Heart left ventricle (tissue), 16 donors: ENCODE measurements around the gene GNAT3. TPM values are rescaled to one million over a fixed set of nuclear protein-coding genes. Genes with fewer than 3 reads are reported as not detected.
A peak's percentile ranks its signal among the peaks of the same experiment; 100 is the strongest.

Experiments
- ATAC-seq, 4 donors: fragments of 200-7000 bp; cut with Tn5 transposase; one replicate each; pipeline ENCODE4 v1.9.1; 2020 to 2022; ENCODE audit warnings: moderate library complexity in 4 of 4, mild to moderate bottlenecking in 3 of 4, moderate number of reproducible peaks in 1 of 4
- DNase-seq, 5 donors: peaks; one replicate each; pipeline ENCODE4 v3.0.0-alpha.2; 2020
- H3K27ac ChIP-seq, 12 donors: fragments of 200-600 bp; sonication (generic) in 4 of 12; one replicate each; pipeline versions ENCODE4 v1.5.0 to v1.8.0; 2016 to 2022; ENCODE audit warnings: mild to moderate bottlenecking in 2 of 12
- H3K27me3 ChIP-seq, 9 donors: fragments of 200-600 bp; sonication (generic) in 2 of 9; one replicate each; pipeline versions ENCODE4 v1.5.1 to v1.8.0; 2016 to 2022; ENCODE audit warnings: mild to moderate bottlenecking in 3 of 9
- H3K36me3 ChIP-seq, 9 donors: fragments of 200-600 bp; sonication (generic) in 2 of 9; one replicate each; pipeline versions ENCODE4 v1.5.0 to v1.8.0; 2018 to 2022; ENCODE audit warnings: mild to moderate bottlenecking in 2 of 9
- H3K4me1 ChIP-seq, 12 donors: fragments of 200-600 bp; sonication (generic) in 4 of 12; one replicate each; pipeline versions ENCODE4 v1.5.0 to v1.8.0; 2016 to 2022; ENCODE audit warnings: mild to moderate bottlenecking in 3 of 12
- H3K4me3 ChIP-seq, 12 donors: fragments of 200-600 bp; sonication (generic) in 4 of 12; one replicate each; pipeline versions ENCODE4 v1.5.0 to v1.8.0; 2017 to 2022; ENCODE audit warnings: mild to moderate bottlenecking in 9 of 12, moderate library complexity in 4 of 12
- H3K9me3 ChIP-seq, 12 donors: fragments of 200-600 bp; sonication (generic) in 4 of 12; one replicate each; pipeline versions ENCODE4 v1.5.0 to v1.8.0; 2016 to 2022; ENCODE audit warnings: mild to moderate bottlenecking in 1 of 12
- POLR2A ChIP-seq, 2 donors: fragments of 450-650 bp; IDR thresholded peaks; one replicate each; pipeline ENCODE4 v1.6.1; 2017; ENCODE audit warnings: antibody characterized with exemption in 2 of 2, mild to moderate bottlenecking in 2 of 2, moderate library complexity in 2 of 2
- whole genome bisulfite sequencing, 4 donors: extraction: QIAGEN DNeasy Blood & Tissue Kit in 2 of 4; methylation state at CpG; one replicate each; pipeline versions ENCODE4 v1.1.5 to v1.1.7; 2013 to 2018; 5-methylcytosine and 5-hydroxymethylcytosine counted together
- intact Hi-C, 10 donors: fragments of 100-400 bp; cut with DNase I; formaldehyde crosslinking; loops; one replicate each; pipeline versions ENCODE4 v1.11.1 to v1.14.2; 2022
- long read RNA-seq, 3 donors: library from polyadenylated mRNA; unstranded; transcript quantifications; one replicate each; pipeline ENCODE4 v2.0.0, GENCODE V29; 2020 to 2021
- polyA plus RNA-seq, 2 donors: library from polyadenylated mRNA; stranded (reverse); fragments of 200-250 nt; gene quantifications; one replicate each; pipeline ENCODE4 v1.2.3, GENCODE V29; 2013
- total RNA-seq, 9 donors: library from RNA; depleted of rRNA in 2 of 9; stranded (reverse); fragments of >200 nt in 2 of 9; fragmentation: NEBNext Ultra II Directional in 3 of 9; extraction: Animal tissue kit (Norgen Biotek cat#: 25700) in 3 of 9; gene quantifications; one replicate each; pipeline versions ENCODE4 v1.1.0 to v1.2.4, GENCODE V29; 2016 to 2023
- TF ChIP-seq, protein P1 (sequence below), 12 donors: fragments of 200-600 bp; sonication (generic) in 4 of 12; IDR thresholded peaks; one replicate each; pipeline versions ENCODE4 v1.5.0 to v1.8.0; 2018 to 2022; ENCODE audit warnings: antibody characterized with exemption in 12 of 12, mild to moderate bottlenecking in 5 of 12
- donor health status: ischemic (EF 13 %, LVEDD 7.1; RV severe dilation, severe dysfunction).
- donor health status: healthy with polysubstance abuse.
- donor health status: DM: no; HTN: yes; CAD: no.
- donor health status: DM: no; HTN: no; CAD: no.
- donor health status: ischemic (EF 25% LVEDD 6.9; RV normal size, moderate dysfunction).
- donor health status: ischemic (EF 25% LVEDD 5.7; RV mildly dilated, moderate dysfunction).
- donor health status: healthy.
- donor health status: DM: yes; HTN: yes; CAD: no.
- donor health status: ischemic (EF 35%, LVEDD 5.7; RV mildly dilated, moderate dysfunction).
- donor health status: nonischemic (EF 11% LVEDD 7.7; RV severe dilation, severe dysfunction).
- donor health status: DM: yes; HTN: yes; CAD: no.
- donor health status: PGD.
- donor health status: ischemic (EF 29% LVEDD 5.4; RV normal size, mild dysfunction).
- donor health status: nonischemic (EF 23%, LVEDD 6.1; RV moderate dilation, normal function).

The GNAT3 gene
- total RNA-seq = not detected
- polyA plus RNA-seq = not detected
- long read RNA-seq, donor 1 = 0 reads
- long read RNA-seq, donor 2 = 0 reads
- long read RNA-seq, donor 3 = 0 reads

DNA sequence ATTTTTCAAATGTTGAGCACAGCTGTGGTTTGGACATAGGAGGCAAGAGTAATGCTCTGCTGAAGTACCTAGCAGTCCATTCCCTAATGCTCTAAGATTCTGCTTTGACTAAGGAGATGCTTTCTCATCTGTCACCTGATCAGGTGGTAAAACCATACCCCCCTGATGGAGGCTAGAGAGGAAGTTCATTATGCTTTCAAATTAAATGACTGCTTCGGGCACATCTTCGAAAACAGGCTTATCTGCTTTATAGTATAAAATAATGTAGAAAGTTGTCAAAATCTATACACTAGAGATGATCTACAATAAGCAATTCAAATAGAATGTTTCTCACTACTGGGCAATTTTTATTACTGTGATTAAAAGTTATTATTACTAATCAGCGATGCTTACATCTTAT, at the start of gene GNAT3:
TSS of gene GNAT3 (minus strand) at position 101 of the 400 bp plus-strand sequence. CDS start 138 bp downstream, outside the sequence.
- ATAC-seq (no peak), DNase-seq (no peak)
- Histone ChIP-seq H3K27ac (no peak within 1 kb of the TSS), H3K9me3 (no peaks in the 10 kb centered on the region), H3K4me3 (no peak within 1 kb of the TSS), H3K27me3 (no peaks in the 10 kb centered on the region), H3K4me1 (peaks cover 0 to 16% (median 4%) of the 10 kb centered on the region in 12 donors), H3K36me3 (no peaks in the 10 kb centered on the region)
- TF ChIP-seq POLR2A (IDR thresholded peaks at IDR 0.05) = no peak
- TF ChIP-seq, protein P1, sequence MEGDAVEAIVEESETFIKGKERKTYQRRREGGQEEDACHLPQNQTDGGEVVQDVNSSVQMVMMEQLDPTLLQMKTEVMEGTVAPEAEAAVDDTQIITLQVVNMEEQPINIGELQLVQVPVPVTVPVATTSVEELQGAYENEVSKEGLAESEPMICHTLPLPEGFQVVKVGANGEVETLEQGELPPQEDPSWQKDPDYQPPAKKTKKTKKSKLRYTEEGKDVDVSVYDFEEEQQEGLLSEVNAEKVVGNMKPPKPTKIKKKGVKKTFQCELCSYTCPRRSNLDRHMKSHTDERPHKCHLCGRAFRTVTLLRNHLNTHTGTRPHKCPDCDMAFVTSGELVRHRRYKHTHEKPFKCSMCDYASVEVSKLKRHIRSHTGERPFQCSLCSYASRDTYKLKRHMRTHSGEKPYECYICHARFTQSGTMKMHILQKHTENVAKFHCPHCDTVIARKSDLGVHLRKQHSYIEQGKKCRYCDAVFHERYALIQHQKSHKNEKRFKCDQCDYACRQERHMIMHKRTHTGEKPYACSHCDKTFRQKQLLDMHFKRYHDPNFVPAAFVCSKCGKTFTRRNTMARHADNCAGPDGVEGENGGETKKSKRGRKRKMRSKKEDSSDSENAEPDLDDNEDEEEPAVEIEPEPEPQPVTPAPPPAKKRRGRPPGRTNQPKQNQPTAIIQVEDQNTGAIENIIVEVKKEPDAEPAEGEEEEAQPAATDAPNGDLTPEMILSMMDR (IDR thresholded peaks at IDR 0.05) = no peak
- intact Hi-C loops = no loop called here
- WGBS, 4 donors = 92 to 96% (median 95%) methylated on average over 3 of the region's 3 CpGs

DNA sequence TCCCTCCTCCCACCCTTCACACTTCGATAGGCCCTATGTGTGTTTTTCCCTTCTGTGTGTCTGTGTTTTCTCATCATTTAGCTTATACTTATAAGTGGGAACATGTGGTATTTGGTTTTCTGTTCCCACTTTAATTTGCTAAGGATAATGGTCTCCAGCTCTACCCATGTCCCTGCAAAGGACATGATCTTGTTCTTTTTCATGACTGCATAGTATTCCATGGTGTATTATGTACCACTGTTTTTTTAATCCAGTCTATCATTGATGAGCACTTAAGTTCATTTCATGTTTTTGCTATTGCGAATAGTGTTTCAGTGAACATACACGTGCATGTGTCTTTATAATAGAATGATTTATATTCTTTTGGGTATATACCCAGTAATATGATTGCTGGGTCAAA, 46.3 kb upstream of the GNAT3 start:
- no peak for ATAC-seq
- intact Hi-C loops = loop anchor here in 1 of 10 donors (5.0 kb wide), 1 partner anchor 34 kb away; no protein-coding TSS in a partner anchor
- no peaks in the 10 kb centered on the region for H3K4me1 ChIP-seq
- TF ChIP-seq, protein P1 (IDR thresholded peaks at IDR 0.05) = no peak
- TF ChIP-seq POLR2A (IDR thresholded peaks at IDR 0.05) = no peak
- no peak overlapping the region for H3K27ac ChIP-seq
- no peaks in the 10 kb centered on the region for H3K27me3 ChIP-seq
- DNase-seq = no peak
- 82 to 97% (median 89%) methylated on average over 3 of the region's 3 CpGs for WGBS, 4 donors
- H3K9me3 ChIP-seq = peaks cover 0 to 46% (median 16%) of the 10 kb centered on the region in 12 donors
- H3K4me3 ChIP-seq = no peak overlapping the region
- no peaks in the 10 kb centered on the region for H3K36me3 ChIP-seq

- H3K27me3 ChIP-seq = no peaks in the 10 kb centered on the region
- TF ChIP-seq, protein P1 (IDR thresholded peaks at IDR 0.05) = no peak
- no peak for TF ChIP-seq POLR2A (IDR thresholded peaks at IDR 0.05)
- 77 to 93% (median 78%) methylated on average over 1 of the region's 1 CpG for WGBS, 4 donors
- H3K9me3 ChIP-seq = no peaks in the 10 kb centered on the region
- peak overlapping the region in 10 of 12 donors; percentile 19 to 78 (median 50) for H3K27ac ChIP-seq
- no peak overlapping the region for H3K4me3 ChIP-seq
- ATAC-seq (no peak), DNase-seq (no peak)
- H3K4me1 ChIP-seq = peaks cover 7 to 45% (median 31%) of the 10 kb centered on the region in 12 donors
- intact Hi-C loops = loop anchor here in 1 of 10 donors (5.0 kb wide), 1 partner anchor 90 kb away; no protein-coding TSS in a partner anchor
- no peaks in the 10 kb centered on the region for H3K36me3 ChIP-seq
These were observed 40.3 kb upstream of the GNAT3 start for GRCh38 chr7:80552031-80552694.

DNA sequence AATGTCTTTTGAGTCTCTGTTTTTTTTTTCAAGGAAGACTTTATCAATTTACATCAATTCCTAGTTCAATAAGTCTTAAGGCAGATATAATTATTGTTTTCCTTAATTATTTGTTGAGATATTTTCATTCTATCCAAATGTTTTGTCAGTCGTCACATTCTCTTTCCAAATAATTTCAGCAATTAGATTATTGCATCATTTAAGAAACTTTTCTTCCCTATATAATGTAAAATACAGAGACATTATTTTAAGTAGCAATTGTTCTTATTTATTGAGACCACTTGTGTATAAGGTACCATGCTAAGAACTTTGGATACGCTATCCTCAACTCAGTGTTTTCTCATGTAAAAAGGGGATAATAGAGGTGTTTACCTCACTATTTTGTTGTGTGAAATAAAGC, 38.1 kb upstream of the GNAT3 start:
- H3K36me3 ChIP-seq = no peaks in the 10 kb centered on the region
- 90 to 96% (median 93%) methylated on average over 2 of the region's 2 CpGs for WGBS, 4 donors
- no peak for ATAC-seq
- H3K9me3 ChIP-seq = peaks cover 0 to 17% (median 4%) of the 10 kb centered on the region in 12 donors
- TF ChIP-seq, protein P1 (IDR thresholded peaks at IDR 0.05) = no peak
- no peak for TF ChIP-seq POLR2A (IDR thresholded peaks at IDR 0.05)
- H3K4me3 ChIP-seq = no peak overlapping the region
- intact Hi-C loops = loop anchor here in 1 of 10 donors (5.0 kb wide), 1 partner anchor 92 kb away; no protein-coding TSS in a partner anchor
- peaks cover 7 to 45% (median 31%) of the 10 kb centered on the region in 12 donors for H3K4me1 ChIP-seq
- H3K27ac ChIP-seq = peak overlapping the region in 11 of 12 donors; percentile 21 to 80 (median 56)
- DNase-seq = no peak
- no peaks in the 10 kb centered on the region for H3K27me3 ChIP-seq
